Neural cell (in vitro differentiated cells): ENCODE measurements around the gene SLC25A40. TPM values are rescaled to one million over a fixed set of nuclear protein-coding genes. Genes with fewer than 3 reads are reported as not detected.

Source experiments
- H2AFZ ChIP-seq: fragments of 200-600, 300-800 bp; sonication (generic), shearing (Covaris generic); 2 replicates; pipeline ENCODE4 v1.6.0; 2014; ENCODE audit warnings: low read depth, mild to moderate bottlenecking, antibody characterized with exemption, low read length, moderate library complexity
- H3F3A ChIP-seq: fragments of 200-600 bp; shearing (Covaris generic); 2 replicates; pipeline ENCODE4 v1.6.1; 2016; ENCODE audit warnings: mild to moderate bottlenecking, moderate library complexity, mixed read lengths, antibody characterized with exemption, low read length; ENCODE audit not compliant: insufficient read depth, poor library complexity, severe bottlenecking
- H3K27ac ChIP-seq: fragments of 200-600, 300-800 bp; sonication (generic), shearing (Covaris generic); 2 replicates; pipeline ENCODE4 v1.5.1; 2014; ENCODE audit warnings: mild to moderate bottlenecking, low read length, moderate library complexity
- H3K27me3 ChIP-seq: fragments of 300-800, 200-600 bp; sonication (generic), shearing (Covaris generic); 2 replicates; pipeline ENCODE4 v1.6.0; 2014; ENCODE audit warnings: mild to moderate bottlenecking, low read depth, low read length, moderate library complexity; ENCODE audit not compliant: insufficient read depth
- H3K36me3 ChIP-seq: fragments of 300-800, 200-600 bp; sonication (generic), shearing (Covaris generic); 2 replicates; pipeline ENCODE4 v1.5.1; 2014; ENCODE audit warnings: mild to moderate bottlenecking, antibody characterized with exemption, low read length, moderate library complexity; ENCODE audit not compliant: insufficient read depth
- H3K4me2 ChIP-seq: fragments of 300-800, 200-600 bp; sonication (generic), shearing (Covaris generic); 2 replicates; pipeline ENCODE4 v1.6.0; 2014; ENCODE audit warnings: mild to moderate bottlenecking, low read length
- H3K4me3 ChIP-seq: fragments of 300-800, 200-600 bp; sonication (generic), shearing (Covaris generic); 2 replicates; pipeline ENCODE4 v1.5.1; 2014; ENCODE audit warnings: mild to moderate bottlenecking, low read length, moderate library complexity
- H3K79me2 ChIP-seq: fragments of 200-600 bp; shearing (Covaris generic); replicated peaks from 2 replicates; pipeline ENCODE4 v1.6.0; 2014; ENCODE audit warnings: mild to moderate bottlenecking, low read length, moderate library complexity; ENCODE audit not compliant: insufficient read depth
- H3K9ac ChIP-seq: fragments of 300-800, 200-600 bp; sonication (generic), shearing (Covaris generic); 2 replicates; pipeline ENCODE4 v1.6.1; 2016; ENCODE audit warnings: mild to moderate bottlenecking, low read length, mixed read lengths
- H3K9me2 ChIP-seq: fragments of 200-600 bp; shearing (Covaris generic); 2 replicates; pipeline ENCODE4 v1.6.1; 2016; ENCODE audit warnings: mild to moderate bottlenecking, low read length, mixed read lengths; ENCODE audit not compliant: insufficient read depth
- H3K9me3 ChIP-seq: fragments of 200-600, 300-800 bp; sonication (generic), shearing (Covaris generic); 2 replicates; pipeline ENCODE4 v1.6.1; 2016; ENCODE audit warnings: mild to moderate bottlenecking, mixed run types, low read length, moderate library complexity, mixed read lengths
- H4K20me1 ChIP-seq: fragments of 200-600 bp; shearing (Covaris generic); 2 replicates; pipeline ENCODE4 v1.6.1; 2016; ENCODE audit warnings: mild to moderate bottlenecking, mixed run types; ENCODE audit not compliant: insufficient read depth
- CTCF ChIP-seq: fragments of 450-650 bp; IDR thresholded peaks from 2 replicates; pipeline ENCODE4 v1.5.1; 2014; ENCODE audit warnings: antibody characterized with exemption, mild to moderate bottlenecking, moderate library complexity; ENCODE audit not compliant: poor library complexity, severe bottlenecking
- EP300 ChIP-seq: fragments of 450-650 bp; conservative IDR thresholded peaks from 2 replicates; pipeline ENCODE4 v1.6.1; 2014; ENCODE audit warnings: antibody characterized with exemption, mild to moderate bottlenecking, moderate library complexity; ENCODE audit not compliant: poor library complexity, severe bottlenecking
- EZH2 ChIP-seq: fragments of 200-600, 300-800 bp; shearing (Covaris generic), sonication (generic); IDR thresholded peaks from 2 replicates; pipeline ENCODE4 v1.6.1; 2014; ENCODE audit warnings: antibody characterized with exemption, low read length, borderline replicate concordance, mild to moderate bottlenecking; ENCODE audit not compliant: insufficient read depth, poor library complexity, severe bottlenecking
- MXI1 ChIP-seq: fragments of 450-650 bp; conservative IDR thresholded peaks from 2 replicates; pipeline ENCODE4 v1.6.1; 2014; ENCODE audit warnings: antibody characterized with exemption, mild to moderate bottlenecking; ENCODE audit not compliant: poor library complexity, severe bottlenecking
- POLR2AphosphoS5 ChIP-seq: IDR thresholded peaks from 2 replicates; pipeline ENCODE4 v1.6.1; 2012
- RAD21 ChIP-seq: fragments of 450-650 bp; conservative IDR thresholded peaks from 2 replicates; pipeline ENCODE4 v1.6.1; 2014; ENCODE audit warnings: antibody characterized with exemption, mild to moderate bottlenecking, moderate library complexity
- REST ChIP-seq: IDR thresholded peaks from 2 replicates; pipeline ENCODE4 v1.6.1; 2012; ENCODE audit warnings: borderline replicate concordance
- SMC3 ChIP-seq: fragments of 450-650 bp; conservative IDR thresholded peaks from 2 replicates; pipeline ENCODE4 v1.6.1; 2014; ENCODE audit warnings: antibody characterized with exemption, mild to moderate bottlenecking, moderate library complexity; ENCODE audit not compliant: poor library complexity
- TAF1 ChIP-seq: IDR thresholded peaks from 2 replicates; pipeline ENCODE4 v1.6.1; 2012; ENCODE audit warnings: low read depth
- polyA plus RNA-seq: library from polyadenylated mRNA; depleted of rRNA; stranded (reverse); fragments of >200 nt; gene quantifications from 2 replicates; pipeline ENCODE4 v1.2.3, GENCODE V29; 2014

SLC25A40 gene
- polyA plus RNA-seq, 1 donor from 2014 or later = 61.6 TPM

- TF ChIP-seq REST (no peak), EZH2 (no peak)
- Histone ChIP-seq H3K9me2 (no peaks in the 10 kb centered on the region), H3K36me3 (no peaks in the 10 kb centered on the region), H4K20me1 (no peaks in the 10 kb centered on the region), H2AFZ (no peak overlapping the region), H3K9me3 (no peaks in the 10 kb centered on the region), H3K9ac (no peak overlapping the region), H3K4me3 (no peak overlapping the region), H3K4me2 (no peak overlapping the region), H3K79me2 (no peaks in the 10 kb centered on the region), H3K27me3 (no peaks in the 10 kb centered on the region), H3F3A (no peaks in the 10 kb centered on the region), H3K27ac (no peak overlapping the region)
Measured at GRCh38 chr7:87785368-87785995, 90.7 kb downstream of the SLC25A40 start.

GRCh38 chr7:87784424-87784823 is 91.7 kb downstream of the SLC25A40 start:
- Histone ChIP-seq H3K4me2 (no peak overlapping the region), H3K27me3 (no peaks in the 10 kb centered on the region), H2AFZ (no peak overlapping the region), H3K79me2 (no peaks in the 10 kb centered on the region), H3F3A (no peaks in the 10 kb centered on the region), H3K9me3 (no peaks in the 10 kb centered on the region), H3K9ac (no peak overlapping the region), H3K36me3 (no peaks in the 10 kb centered on the region), H3K4me3 (no peak overlapping the region), H4K20me1 (no peaks in the 10 kb centered on the region), H3K9me2 (no peaks in the 10 kb centered on the region), H3K27ac (no peak overlapping the region)
- TF ChIP-seq RAD21 (no peak), EP300 (no peak), POLR2AphosphoS5 (no peak), MXI1 (no peak), CTCF (no peak), REST (no peak), SMC3 (no peak), EZH2 (no peak), TAF1 (no peak)

Other genes with a start within 250 kb of the SLC25A40 start
- 70.0 and 73.5 TPM in 2 replicates for gene RUNDC3B, start 248.0 kb downstream of the SLC25A40 start, polyA plus RNA-seq
- 13.0 and 14.9 TPM in 2 replicates for gene DBF4, start 133 bp upstream of the SLC25A40 start, polyA plus RNA-seq
- gene ADAM22, start 57.9 kb upstream of the SLC25A40 start, polyA plus RNA-seq = 41.3 and 46.3 TPM in 2 replicates